Smooth muscle cell (in vitro differentiated cells): ENCODE results near the gene PSMA7. TPM values are rescaled to one million over a fixed set of nuclear protein-coding genes. Genes with fewer than 3 reads are reported as not detected.

ENCODE experiments used
- DNase-seq: peaks from one replicate; lab custom pipeline; 2025; ENCODE audit not compliant: unreplicated experiment; lab: John Stamatoyannopoulos, UW
- H2AFZ ChIP-seq: fragments of 200-600 bp; sonication (generic); 2 replicates; pipeline ENCODE4 v1.6.0; 2016; ENCODE audit warnings: antibody characterized with exemption, low read depth, mild to moderate bottlenecking
- H3F3A ChIP-seq: fragments of 200-600 bp; sonication (generic); 2 replicates; pipeline ENCODE4 v1.6.0; 2017; ENCODE audit warnings: antibody characterized with exemption, low read depth
- H3K27ac ChIP-seq: fragments of 200-600 bp; sonication (generic); 2 replicates; pipeline ENCODE4 v1.5.1; 2016; ENCODE audit warnings: low read depth, mild to moderate bottlenecking
- H3K27me3 ChIP-seq: fragments of 200-600 bp; sonication (generic); 2 replicates; pipeline ENCODE4 v1.6.1; 2016; ENCODE audit warnings: low read depth, mild to moderate bottlenecking
- H3K36me3 ChIP-seq: fragments of 200-600 bp; sonication (generic); 2 replicates; pipeline ENCODE4 v1.5.1; 2016; ENCODE audit warnings: low read depth
- H3K4me1 ChIP-seq: fragments of 200-600 bp; sonication (generic); 2 replicates; pipeline ENCODE4 v1.5.1; 2016; ENCODE audit warnings: low read depth
- H3K4me2 ChIP-seq: fragments of 200-600 bp; sonication (generic); 2 replicates; pipeline ENCODE4 v1.6.0; 2016; ENCODE audit warnings: mild to moderate bottlenecking
- H3K4me3 ChIP-seq: fragments of 200-600 bp; sonication (generic); 2 replicates; pipeline ENCODE4 v1.5.1; 2016; ENCODE audit warnings: mild to moderate bottlenecking
- H3K79me2 ChIP-seq: fragments of 200-600 bp; sonication (generic); 2 replicates; pipeline ENCODE4 v1.6.0; 2016; ENCODE audit warnings: low read depth, mild to moderate bottlenecking
- H3K9ac ChIP-seq: fragments of 200-600 bp; sonication (generic); 2 replicates; pipeline ENCODE4 v1.6.0; 2016; ENCODE audit warnings: low read depth
- H3K9me3 ChIP-seq: fragments of 200-600 bp; sonication (generic); replicated peaks from 2 replicates; pipeline ENCODE4 v1.5.1; 2016; ENCODE audit warnings: low read depth
- H4K20me1 ChIP-seq: fragments of 200-600 bp; sonication (generic); 2 replicates; pipeline ENCODE4 v1.6.0; 2016; ENCODE audit warnings: low read depth
- WGBS: methylation state at CpG from one replicate; pipeline ENCODE4 v1.1.7; 2016; ENCODE audit warnings: low lambda C conversion rate; 5-methylcytosine and 5-hydroxymethylcytosine counted together
- polyA plus RNA-seq: library from polyadenylated mRNA; unstranded; fragments of >200 nt; fragmentation: Nextera tagmentation; extraction: Ambion mirVana; gene quantifications from 2 replicates; pipeline ENCODE4 v1.2.1, GENCODE V29; 2016
- total RNA-seq: library from RNA; depleted of rRNA; stranded (reverse); fragments of >200 nt; gene quantifications from 2 replicates; pipeline ENCODE4 v1.2.3, GENCODE V29; 2014
- TF ChIP-seq, protein P1 (sequence below): fragments of 200-600 bp; sonication (generic); IDR thresholded peaks from 2 replicates; pipeline ENCODE4 v1.5.1; 2017; ENCODE audit warnings: borderline replicate concordance, mild to moderate bottlenecking, antibody characterized with exemption; ENCODE audit not compliant: insufficient read depth, poor library complexity, severe bottlenecking

Gene PSMA7
- total and polyA plus RNA-seq, 2 experiments from 2014 or later: 297 to 473 TPM

DNA sequence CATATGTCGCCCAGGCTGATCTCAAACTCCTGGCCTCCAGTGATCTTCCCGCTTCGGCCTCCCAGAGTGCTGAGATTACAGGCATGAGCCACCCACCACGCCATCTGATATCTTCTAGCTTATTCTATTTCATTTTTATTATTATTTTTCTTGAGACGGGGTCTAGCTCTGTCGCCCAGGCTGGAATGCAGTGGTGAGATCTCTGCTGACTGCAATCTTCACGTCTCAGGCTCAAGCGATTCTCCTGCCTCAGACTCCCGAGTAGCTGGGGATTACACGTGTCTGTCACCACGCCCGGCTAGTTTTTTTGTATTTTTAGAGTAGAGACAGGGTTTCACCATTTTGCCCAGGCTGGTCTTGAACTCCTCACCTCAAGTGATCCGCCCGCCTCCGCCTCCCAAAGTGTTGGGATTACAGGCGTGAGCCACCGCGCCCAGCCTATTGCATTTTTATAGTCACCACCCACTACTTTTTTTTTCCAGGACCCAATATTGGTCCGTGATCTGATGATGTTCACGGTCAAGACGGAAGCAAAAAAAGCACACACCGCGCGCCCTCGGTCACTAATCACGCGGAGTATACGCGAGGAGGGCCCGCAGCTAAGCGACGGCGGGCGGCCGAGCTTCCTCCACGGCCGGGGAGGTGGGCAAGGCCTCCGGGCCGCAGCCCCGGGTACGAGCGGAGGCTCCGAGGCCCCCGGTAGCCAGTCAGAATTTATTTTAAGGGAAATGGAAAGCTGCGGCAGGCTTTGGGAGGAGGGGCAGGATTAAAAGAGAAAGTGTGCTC lies 22.0 kb downstream of the PSMA7 start:
- H3F3A ChIP-seq: no peaks in the 10 kb centered on the region
- WGBS: 17% methylated on average over 45 of the region's 45 CpGs
- peak overlapping the region; percentile 66 for H3K4me3 ChIP-seq
- H3K9ac ChIP-seq: peak overlapping the region; percentile 73
- H3K27me3 ChIP-seq: no peaks in the 10 kb centered on the region
- peaks cover 16% of the 10 kb centered on the region for H3K4me1 ChIP-seq
- peak overlapping the region; percentile 76 for H3K27ac ChIP-seq
- peak overlapping the region; percentile 86 for H3K4me2 ChIP-seq
- peak overlapping the region; percentile 79 for H2AFZ ChIP-seq
- TF ChIP-seq, protein P1, sequence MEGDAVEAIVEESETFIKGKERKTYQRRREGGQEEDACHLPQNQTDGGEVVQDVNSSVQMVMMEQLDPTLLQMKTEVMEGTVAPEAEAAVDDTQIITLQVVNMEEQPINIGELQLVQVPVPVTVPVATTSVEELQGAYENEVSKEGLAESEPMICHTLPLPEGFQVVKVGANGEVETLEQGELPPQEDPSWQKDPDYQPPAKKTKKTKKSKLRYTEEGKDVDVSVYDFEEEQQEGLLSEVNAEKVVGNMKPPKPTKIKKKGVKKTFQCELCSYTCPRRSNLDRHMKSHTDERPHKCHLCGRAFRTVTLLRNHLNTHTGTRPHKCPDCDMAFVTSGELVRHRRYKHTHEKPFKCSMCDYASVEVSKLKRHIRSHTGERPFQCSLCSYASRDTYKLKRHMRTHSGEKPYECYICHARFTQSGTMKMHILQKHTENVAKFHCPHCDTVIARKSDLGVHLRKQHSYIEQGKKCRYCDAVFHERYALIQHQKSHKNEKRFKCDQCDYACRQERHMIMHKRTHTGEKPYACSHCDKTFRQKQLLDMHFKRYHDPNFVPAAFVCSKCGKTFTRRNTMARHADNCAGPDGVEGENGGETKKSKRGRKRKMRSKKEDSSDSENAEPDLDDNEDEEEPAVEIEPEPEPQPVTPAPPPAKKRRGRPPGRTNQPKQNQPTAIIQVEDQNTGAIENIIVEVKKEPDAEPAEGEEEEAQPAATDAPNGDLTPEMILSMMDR: no peak
- H3K9me3 ChIP-seq: no peaks in the 10 kb centered on the region
- no peaks in the 10 kb centered on the region for H3K36me3 ChIP-seq
- peaks cover 34% of the 10 kb centered on the region for H4K20me1 ChIP-seq
- H3K79me2 ChIP-seq: peaks cover 23% of the 10 kb centered on the region
- no peak for DNase-seq

DNA sequence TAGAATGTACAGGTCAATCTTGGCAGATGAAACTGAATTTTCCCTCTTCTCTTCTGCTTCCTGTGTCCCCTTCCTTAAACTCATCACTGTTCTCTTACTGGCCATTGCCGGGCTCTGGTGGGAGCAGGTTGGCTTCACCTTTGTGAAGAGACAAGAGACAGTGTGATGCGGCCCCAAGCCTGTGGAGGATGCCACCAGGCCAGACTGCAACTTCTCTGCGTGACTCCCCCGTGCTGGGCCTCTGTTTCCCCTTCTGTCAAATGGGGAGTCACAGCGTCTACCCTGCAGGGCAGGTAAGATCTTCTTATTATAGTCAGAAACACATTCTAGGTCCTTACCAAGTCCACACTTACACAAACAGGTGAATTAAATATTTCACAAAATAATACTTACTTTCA lies 22.8 kb downstream of the PSMA7 start:
- 95% methylated on average over 5 of the region's 5 CpGs for WGBS

DNA sequence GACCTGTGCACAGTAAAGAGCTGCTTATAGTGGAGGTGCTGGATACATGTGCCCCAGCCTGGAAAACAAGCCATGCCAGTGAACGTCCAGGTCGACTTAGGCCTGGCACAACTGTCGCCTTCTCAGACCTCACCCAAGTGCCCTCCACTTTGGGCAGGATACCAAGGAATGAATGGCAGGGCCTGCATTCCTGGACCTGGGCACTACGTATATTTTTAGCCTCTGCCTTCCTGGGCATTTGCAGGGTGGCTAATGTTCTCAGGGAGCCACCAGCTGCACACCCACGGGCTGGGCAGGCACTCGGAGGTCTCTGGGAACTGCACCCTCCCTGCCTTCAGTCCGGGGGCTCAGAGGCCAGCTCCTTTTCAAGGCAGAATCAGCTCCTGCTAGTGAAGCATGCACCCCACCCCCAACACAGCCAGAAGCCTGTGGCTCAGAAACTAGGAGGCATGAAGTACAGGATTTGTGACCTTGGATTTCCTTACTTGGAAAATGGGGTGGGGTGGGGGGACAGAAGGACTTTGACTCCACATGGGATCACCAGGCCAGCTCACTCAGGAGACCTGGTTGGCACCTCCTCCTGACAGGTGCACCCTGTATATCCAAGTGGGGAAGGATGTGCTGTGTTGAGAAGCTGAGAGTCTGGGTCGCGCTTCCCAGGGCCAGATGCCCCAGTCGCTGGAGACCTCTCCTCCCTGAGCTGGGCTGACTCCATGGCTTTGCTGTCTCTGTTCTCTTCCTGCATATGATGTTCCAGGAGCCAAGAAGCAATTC lies 23.4 kb downstream of the PSMA7 start:
- H3K4me1 ChIP-seq: peaks cover 16% of the 10 kb centered on the region
- H3K79me2 ChIP-seq: peaks cover 15% of the 10 kb centered on the region
- no peak overlapping the region for H2AFZ ChIP-seq
- H3K27ac ChIP-seq: no peak overlapping the region
- H3K9ac ChIP-seq: no peak overlapping the region
- no peak for DNase-seq
- no peak overlapping the region for H3K4me2 ChIP-seq
- no peaks in the 10 kb centered on the region for H3K9me3 ChIP-seq
- H3F3A ChIP-seq: no peaks in the 10 kb centered on the region
- TF ChIP-seq, protein P1: no peak
- WGBS: 83% methylated on average over 10 of the region's 10 CpGs
- no peaks in the 10 kb centered on the region for H3K36me3 ChIP-seq
- H3K4me3 ChIP-seq: no peak overlapping the region
- peaks cover 3% of the 10 kb centered on the region for H3K27me3 ChIP-seq
- H4K20me1 ChIP-seq: peaks cover 20% of the 10 kb centered on the region

More for the DNA sequence above, 22.8 kb downstream of the PSMA7 start:
- H3K4me2 ChIP-seq: no peak overlapping the region
- no peaks in the 10 kb centered on the region for H3K9me3 ChIP-seq
- no peaks in the 10 kb centered on the region for H3K27me3 ChIP-seq
- H3K9ac ChIP-seq: no peak overlapping the region
- no peaks in the 10 kb centered on the region for H3F3A ChIP-seq
- peaks cover 21% of the 10 kb centered on the region for H3K79me2 ChIP-seq
- H3K4me1 ChIP-seq: peaks cover 16% of the 10 kb centered on the region
- no peak overlapping the region for H3K27ac ChIP-seq
- H2AFZ ChIP-seq: no peak overlapping the region
- DNase-seq: no peak
- TF ChIP-seq, protein P1: no peak
- H3K36me3 ChIP-seq: no peaks in the 10 kb centered on the region
- H4K20me1 ChIP-seq: peaks cover 25% of the 10 kb centered on the region
- no peak overlapping the region for H3K4me3 ChIP-seq
